Kidney epithelial cell (primary cell): ENCODE results near the gene FBLN2. TPM values are rescaled to one million over a fixed set of nuclear protein-coding genes. Genes with fewer than 3 reads are reported as not detected.

ENCODE experiments used
- DNase-seq: peaks from one replicate; pipeline ENCODE4 v3.0.0-alpha.2; 2010; ENCODE audit warnings: low read depth
- H3K27me3 ChIP-seq: 2 replicates; pipeline ENCODE4 v1.6.0; 2011; ENCODE audit warnings: low read length; ENCODE audit not compliant: control insufficient read depth, insufficient read depth
- H3K36me3 ChIP-seq: 2 replicates; pipeline ENCODE4 v1.5.1; 2011; ENCODE audit warnings: low read length; ENCODE audit not compliant: control insufficient read depth, insufficient read depth
- H3K4me3 ChIP-seq: 2 replicates; pipeline ENCODE4 v1.5.1; 2011; ENCODE audit warnings: low read depth, mild to moderate bottlenecking, control low read depth, low read length
- total RNA-seq: library from RNA; depleted of rRNA; stranded (reverse); fragments of >200 nt; gene quantifications from 2 replicates; pipeline ENCODE4 v1.2.3, GENCODE V29; 2015
- TF ChIP-seq, protein P1 (sequence below): IDR thresholded peaks from 2 replicates; pipeline ENCODE4 v1.5.1; 2011; ENCODE audit warnings: mild to moderate bottlenecking, moderate library complexity, low read length, control low read depth, inconsistent platforms; ENCODE audit not compliant: insufficient read depth, poor library complexity, severe bottlenecking

The FBLN2 gene
- total RNA-seq, 1 donor from 2014 or later = 6.7 TPM

DNA sequence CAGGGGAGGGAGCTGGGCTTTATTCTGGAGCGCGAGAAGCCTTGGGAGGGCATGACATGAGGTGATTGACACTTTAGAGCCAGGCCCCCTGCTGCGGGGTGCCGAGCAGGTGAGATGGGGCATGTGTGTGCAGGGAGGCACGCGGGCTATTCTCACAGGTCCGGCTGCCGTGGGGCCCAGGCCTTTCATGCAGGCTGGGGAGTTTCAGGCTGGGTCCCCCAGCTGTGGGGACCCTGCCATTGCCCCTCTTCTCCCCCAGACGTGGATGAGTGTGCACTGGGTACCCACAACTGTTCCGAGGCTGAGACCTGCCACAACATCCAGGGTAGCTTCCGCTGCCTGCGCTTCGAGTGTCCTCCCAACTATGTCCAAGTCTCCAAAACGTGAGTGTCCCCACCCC lies 87.3 kb downstream of the FBLN2 start:
- no peak for DNase-seq
- TF ChIP-seq, protein P1, sequence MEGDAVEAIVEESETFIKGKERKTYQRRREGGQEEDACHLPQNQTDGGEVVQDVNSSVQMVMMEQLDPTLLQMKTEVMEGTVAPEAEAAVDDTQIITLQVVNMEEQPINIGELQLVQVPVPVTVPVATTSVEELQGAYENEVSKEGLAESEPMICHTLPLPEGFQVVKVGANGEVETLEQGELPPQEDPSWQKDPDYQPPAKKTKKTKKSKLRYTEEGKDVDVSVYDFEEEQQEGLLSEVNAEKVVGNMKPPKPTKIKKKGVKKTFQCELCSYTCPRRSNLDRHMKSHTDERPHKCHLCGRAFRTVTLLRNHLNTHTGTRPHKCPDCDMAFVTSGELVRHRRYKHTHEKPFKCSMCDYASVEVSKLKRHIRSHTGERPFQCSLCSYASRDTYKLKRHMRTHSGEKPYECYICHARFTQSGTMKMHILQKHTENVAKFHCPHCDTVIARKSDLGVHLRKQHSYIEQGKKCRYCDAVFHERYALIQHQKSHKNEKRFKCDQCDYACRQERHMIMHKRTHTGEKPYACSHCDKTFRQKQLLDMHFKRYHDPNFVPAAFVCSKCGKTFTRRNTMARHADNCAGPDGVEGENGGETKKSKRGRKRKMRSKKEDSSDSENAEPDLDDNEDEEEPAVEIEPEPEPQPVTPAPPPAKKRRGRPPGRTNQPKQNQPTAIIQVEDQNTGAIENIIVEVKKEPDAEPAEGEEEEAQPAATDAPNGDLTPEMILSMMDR = no peak
- Histone ChIP-seq H3K27me3 (peaks cover 11% of the 10 kb centered on the region), H3K4me3 (no peak overlapping the region), H3K36me3 (no peaks in the 10 kb centered on the region)

DNA sequence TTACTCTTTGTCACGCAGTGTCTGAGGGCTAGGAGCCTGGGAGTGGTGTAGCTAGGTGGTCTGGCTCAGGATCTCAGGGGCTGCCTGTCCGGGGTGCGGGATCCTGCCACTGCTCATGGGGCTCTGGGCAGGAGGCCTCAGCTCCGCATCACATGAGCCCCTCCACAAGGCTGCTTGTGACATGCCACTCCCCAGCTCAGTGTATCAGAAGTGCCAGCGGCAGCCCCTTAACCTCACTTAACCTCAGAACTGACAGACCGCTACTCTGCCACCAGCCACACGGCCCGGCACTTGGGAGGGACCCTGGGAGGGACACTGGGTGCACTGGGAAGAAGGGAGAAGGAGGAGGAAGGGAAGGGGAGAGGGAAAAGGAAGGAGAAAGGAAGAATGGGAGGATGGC lies 87.9 kb downstream of the FBLN2 start:
- TF ChIP-seq, protein P1 = no peak
- no peaks in the 10 kb centered on the region for H3K36me3 ChIP-seq

DNA sequence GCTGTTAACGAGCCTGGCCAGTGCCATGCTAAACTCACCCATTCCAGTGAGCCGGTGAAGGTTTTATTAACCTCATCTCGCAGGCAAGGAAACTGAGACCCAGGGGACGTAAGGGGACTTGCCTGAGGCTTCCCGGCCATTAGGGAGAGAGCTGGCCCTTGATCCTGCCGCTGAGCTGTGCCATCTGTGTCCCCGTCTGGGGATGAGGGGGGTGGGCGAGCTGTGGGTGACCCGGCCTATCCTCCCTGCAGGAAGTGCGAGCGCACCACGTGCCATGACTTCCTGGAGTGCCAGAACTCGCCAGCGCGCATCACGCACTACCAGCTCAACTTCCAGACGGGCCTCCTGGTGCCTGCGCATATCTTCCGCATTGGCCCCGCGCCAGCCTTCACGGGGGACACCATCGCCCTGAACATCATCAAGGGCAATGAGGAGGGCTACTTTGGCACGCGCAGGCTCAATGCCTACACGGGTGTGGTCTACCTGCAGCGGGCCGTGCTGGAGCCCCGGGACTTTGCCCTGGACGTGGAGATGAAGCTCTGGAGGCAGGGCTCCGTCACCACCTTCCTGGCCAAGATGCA lies 88.5 kb downstream of the FBLN2 start:
- peaks cover 11% of the 10 kb centered on the region for H3K27me3 ChIP-seq

More for the DNA sequence above, 87.9 kb downstream of the FBLN2 start:
- no peak for DNase-seq
- no peak overlapping the region for H3K4me3 ChIP-seq
- peaks cover 11% of the 10 kb centered on the region for H3K27me3 ChIP-seq

DNA sequence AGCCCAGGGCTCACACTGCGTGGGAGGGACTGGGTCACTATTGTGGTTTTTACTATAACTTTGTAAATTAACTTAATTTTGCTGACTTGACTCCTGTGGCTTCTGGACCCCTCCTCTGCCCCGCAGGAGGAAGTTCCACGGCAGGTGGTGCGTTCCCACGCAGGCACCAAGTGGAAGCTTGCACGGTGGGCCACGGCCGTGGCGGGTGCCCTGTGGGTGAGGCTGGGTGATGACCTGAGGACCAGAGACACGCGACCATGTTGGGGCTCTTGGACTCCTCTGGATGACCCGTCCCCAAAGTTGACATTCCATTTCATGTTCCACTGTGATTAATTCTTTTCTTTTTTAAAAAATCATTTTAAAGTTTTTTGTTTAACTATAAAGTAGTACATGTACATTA lies 89.0 kb downstream of the FBLN2 start:
- no peaks in the 10 kb centered on the region for H3K36me3 ChIP-seq
- H3K27me3 ChIP-seq = peaks cover 11% of the 10 kb centered on the region
- DNase-seq = no peak
- no peak overlapping the region for H3K4me3 ChIP-seq
- TF ChIP-seq, protein P1 = no peak

More for the DNA sequence above, 88.5 kb downstream of the FBLN2 start:
- no peaks in the 10 kb centered on the region for H3K36me3 ChIP-seq
- no peak overlapping the region for H3K4me3 ChIP-seq
- no peak for DNase-seq
- TF ChIP-seq, protein P1 = no peak

DNA sequence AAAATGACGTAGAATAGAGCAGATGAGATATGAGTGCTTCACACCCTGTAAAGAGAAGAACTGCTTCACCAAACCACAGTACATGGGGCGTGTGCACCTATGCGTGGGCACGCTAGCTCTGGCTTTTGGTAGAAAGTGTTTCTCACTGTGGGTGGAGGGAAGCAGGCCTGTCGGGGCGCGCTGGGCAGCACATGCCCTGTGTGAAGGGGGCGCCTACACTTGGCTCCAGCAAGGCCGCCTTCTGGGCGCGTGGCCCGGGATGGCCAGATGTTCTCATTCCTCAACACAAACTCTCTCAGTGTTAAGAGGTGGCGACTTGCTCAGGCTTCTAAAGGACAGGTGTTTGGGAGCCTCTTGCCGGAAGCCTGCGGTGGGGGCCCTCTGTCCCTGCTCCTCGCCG lies 90.0 kb downstream of the FBLN2 start:
- no peak for DNase-seq
- Histone ChIP-seq H3K4me3 (no peak overlapping the region), H3K36me3 (no peaks in the 10 kb centered on the region), H3K27me3 (peaks cover 11% of the 10 kb centered on the region)
- TF ChIP-seq, protein P1 = no peak

DNA sequence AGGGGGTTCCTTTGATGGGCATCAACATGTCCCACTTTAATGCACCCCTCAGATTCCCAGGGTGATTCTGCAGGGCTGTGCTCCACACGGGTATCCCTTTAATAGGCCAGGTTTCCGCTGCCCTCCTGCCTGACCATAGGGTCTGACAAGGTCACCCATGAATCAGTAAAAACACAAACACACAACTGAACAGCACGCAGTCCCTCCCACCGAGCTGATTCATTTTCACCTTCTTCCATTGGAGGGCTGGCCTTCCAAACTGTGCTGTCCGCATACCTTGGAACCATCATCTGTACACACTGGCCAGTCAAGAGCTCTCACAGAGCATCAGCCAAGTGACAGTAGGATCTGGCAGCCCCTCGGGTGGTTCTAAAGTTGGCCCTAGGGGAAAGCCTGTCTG lies 93.7 kb downstream of the FBLN2 start:
- Histone ChIP-seq H3K4me3 (no peak overlapping the region), H3K27me3 (peaks cover 10% of the 10 kb centered on the region), H3K36me3 (no peaks in the 10 kb centered on the region)
- DNase-seq = no peak
- TF ChIP-seq, protein P1 = no peak
